HG02623 (cell line): ENCODE measurements around the gene CDC14A.
A peak's percentile ranks its signal among the peaks of the same experiment; 100 is the strongest.
"Not testable (repeated sequence)": the region's sequence is repeated elsewhere in the genome, so short reads cannot be mapped to it uniquely, and the experiment has no call there.

Experiments used
- ATAC-seq: cut with Tn5 transposase; IDR thresholded peaks from one replicate; pipeline ENCODE4 v1.9.1; 2021; ENCODE audit warnings: moderate library complexity; ENCODE audit not compliant: unreplicated experiment

CDC14A gene, protein sequence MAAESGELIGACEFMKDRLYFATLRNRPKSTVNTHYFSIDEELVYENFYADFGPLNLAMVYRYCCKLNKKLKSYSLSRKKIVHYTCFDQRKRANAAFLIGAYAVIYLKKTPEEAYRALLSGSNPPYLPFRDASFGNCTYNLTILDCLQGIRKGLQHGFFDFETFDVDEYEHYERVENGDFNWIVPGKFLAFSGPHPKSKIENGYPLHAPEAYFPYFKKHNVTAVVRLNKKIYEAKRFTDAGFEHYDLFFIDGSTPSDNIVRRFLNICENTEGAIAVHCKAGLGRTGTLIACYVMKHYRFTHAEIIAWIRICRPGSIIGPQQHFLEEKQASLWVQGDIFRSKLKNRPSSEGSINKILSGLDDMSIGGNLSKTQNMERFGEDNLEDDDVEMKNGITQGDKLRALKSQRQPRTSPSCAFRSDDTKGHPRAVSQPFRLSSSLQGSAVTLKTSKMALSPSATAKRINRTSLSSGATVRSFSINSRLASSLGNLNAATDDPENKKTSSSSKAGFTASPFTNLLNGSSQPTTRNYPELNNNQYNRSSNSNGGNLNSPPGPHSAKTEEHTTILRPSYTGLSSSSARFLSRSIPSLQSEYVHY

GRCh38 chr1:100352267-100353070, at the start of gene CDC14A:
CDC14A (plus strand) TSS chr1:100352506; CDS start chr1:100352955, 449 bp downstream.
- ATAC-seq = peak; percentile 55

DNA sequence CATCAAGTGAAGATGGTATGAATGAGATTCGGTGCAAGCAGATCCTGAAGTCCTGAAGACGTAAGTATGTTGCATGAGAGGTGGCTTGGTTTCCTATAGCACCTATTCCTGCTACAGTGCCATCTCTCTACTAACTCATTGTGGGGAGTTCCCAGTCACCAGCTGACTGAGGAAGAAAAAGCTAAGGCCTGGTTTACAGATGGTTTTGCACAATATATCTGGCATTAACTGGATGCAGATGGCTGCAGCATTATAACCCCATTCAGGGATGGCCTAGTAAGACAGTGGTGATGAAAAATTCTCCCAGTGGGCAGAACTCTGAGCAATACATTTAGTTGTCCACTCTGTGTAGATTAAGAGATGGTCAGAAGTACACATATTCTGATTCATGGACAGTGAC, 49.6 kb upstream of the CDC14A start:
- ATAC-seq = no peak

DNA sequence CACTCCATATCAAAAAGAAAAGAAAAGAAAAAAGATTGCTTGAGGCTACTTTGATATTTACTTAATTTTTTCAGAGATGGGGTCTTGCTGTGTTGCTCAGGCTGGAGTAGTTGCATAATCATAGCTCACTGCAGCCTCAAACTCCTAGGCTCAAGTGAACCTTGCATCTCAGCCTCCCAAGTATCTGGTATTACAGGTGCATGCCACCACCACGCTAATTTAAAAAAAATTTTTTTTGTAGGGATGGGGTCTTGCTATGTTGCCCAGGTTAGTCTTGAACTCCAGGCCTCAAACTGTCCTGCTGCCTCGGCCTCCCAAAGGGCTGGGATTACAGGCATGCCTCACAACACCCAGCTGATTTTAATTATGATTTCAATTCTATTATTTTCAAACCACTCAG, 48.1 kb upstream of the CDC14A start:
- ATAC-seq = no peak

DNA sequence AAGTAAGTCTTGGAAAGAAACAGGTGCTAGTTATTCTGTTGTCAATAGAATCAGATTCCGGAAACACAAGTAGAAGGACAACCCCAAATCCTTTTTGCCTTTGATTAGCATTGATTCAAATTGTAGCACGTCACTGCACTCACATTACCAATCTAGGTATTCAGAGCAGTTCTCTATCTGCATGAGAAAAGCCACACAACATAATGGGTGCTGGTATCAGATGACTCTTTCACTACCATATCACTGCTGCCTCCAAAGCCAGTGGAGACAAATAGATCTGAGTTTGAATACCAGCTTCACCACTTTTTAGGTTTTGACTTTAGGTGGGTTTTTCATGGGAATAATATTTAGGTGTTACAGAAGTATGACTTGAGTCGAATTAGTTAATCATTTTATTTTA, 47.4 kb upstream of the CDC14A start:
- no peak for ATAC-seq

DNA sequence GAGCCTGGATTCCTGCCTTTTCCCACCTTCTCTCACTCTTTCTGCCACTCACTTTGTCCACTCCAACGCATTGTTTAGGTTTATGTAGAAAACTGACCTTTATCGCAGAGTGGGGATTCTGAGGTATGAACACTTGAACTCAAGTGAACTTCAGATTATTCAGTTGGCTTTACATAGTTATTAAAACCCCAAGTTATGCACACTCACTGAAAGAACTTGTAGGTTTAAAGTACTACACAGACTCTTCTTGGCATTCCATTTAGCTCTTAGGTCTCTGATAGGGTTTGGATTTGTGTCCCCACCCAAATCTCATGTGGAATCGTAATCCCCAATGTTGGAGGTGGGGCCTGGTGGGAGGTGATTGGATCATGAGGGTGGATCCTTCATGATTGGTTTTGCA, 46.4 kb upstream of the CDC14A start:
- ATAC-seq = no peak

GRCh38 chr1:100306735-100307313, 45.5 kb upstream of the CDC14A start:
- no peak for ATAC-seq

- ATAC-seq = no peak
Measured at GRCh38 chr1:100308777-100309176, 43.5 kb upstream of the CDC14A start.

- no peak for ATAC-seq
Measured at GRCh38 chr1:100309863-100310262, 42.4 kb upstream of the CDC14A start.

DNA sequence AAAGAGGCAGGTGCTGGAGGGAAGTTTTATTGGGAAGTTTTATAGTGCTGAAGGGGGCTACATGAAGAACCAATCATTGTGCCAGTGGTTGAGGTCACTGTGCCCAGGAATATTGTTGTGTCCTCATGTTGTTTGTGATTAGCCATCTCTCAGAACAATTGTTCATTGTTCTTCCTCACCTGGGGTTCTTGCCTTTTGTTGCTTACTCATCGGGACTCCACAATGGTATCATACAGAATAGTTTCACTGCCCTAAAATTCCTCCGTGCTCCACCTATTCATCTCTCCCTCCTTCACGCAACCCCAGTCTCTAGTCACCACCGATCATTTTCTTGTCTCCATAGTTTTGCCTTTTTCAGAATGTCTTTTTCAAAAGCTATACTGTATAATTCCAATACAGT, 38.9 kb upstream of the CDC14A start:
- ATAC-seq = no peak

GRCh38 chr1:100316622-100317021, 35.7 kb upstream of the CDC14A start:
- ATAC-seq = no peak

- no peak for ATAC-seq
Measured at GRCh38 chr1:100320311-100321099, 31.8 kb upstream of the CDC14A start.

- ATAC-seq = no peak
Measured at GRCh38 chr1:100321100-100321493, 31.2 kb upstream of the CDC14A start.

GRCh38 chr1:100321506-100321905, 30.8 kb upstream of the CDC14A start:
- no peak for ATAC-seq

DNA sequence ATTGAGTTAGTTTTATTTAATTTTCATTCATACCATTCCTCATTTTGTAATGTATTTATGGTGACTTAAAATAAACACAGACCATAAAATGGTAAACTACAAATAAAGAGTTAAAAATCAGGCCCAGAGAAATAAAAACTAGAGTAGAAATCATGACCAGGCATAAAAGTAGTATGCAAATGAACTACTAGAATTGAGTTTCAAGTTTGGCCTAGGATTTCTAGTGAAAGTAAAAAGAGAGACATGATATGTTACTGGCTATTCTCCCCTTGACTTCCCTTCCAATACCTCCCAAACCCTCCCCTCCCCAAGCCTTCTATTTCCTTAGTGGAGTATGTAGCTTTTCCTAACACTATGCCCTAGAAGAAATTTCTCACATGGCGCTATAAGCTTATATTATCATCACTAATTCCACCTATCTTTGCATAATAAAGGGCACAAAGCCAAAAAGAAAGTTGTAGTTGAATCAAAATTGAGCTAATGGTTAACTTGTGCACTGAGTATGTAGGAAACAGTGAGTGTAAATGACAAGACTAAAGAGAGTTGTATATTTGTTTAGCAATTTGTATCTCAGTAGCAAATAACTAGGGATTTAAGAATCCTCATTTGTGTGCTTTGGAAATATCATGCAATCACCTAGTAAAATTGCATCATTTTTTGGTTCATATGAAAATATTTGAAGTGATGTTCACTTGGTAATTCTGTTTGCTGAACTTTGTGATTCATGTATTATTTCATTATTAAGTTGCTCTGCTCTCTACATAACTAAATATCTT, 29.7 kb upstream of the CDC14A start:
- no peak for ATAC-seq

- ATAC-seq = no peak
Measured at GRCh38 chr1:100323419-100324106, 28.7 kb upstream of the CDC14A start.

GRCh38 chr1:100325415-100326324, 26.6 kb upstream of the CDC14A start:
- no peak for ATAC-seq

DNA sequence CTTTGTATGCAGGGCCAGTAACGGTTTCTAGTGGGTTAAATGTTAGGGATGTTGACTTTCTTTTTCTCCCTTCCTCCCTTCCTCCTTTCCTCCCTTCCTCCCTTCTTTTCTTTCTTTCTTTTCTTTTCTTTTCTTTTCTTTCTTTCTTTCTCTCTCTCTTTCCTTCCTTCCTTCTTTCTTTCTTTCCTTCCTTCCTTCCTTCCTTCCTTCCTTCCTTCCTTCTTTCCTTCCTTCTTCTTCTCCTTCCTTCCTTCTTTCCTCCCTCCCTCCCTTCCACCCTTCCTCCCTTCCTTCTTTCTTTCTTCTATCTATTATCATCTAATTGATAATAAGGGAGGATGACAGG, 26.0 kb upstream of the CDC14A start:
- ATAC-seq = not testable (repeated sequence)

DNA sequence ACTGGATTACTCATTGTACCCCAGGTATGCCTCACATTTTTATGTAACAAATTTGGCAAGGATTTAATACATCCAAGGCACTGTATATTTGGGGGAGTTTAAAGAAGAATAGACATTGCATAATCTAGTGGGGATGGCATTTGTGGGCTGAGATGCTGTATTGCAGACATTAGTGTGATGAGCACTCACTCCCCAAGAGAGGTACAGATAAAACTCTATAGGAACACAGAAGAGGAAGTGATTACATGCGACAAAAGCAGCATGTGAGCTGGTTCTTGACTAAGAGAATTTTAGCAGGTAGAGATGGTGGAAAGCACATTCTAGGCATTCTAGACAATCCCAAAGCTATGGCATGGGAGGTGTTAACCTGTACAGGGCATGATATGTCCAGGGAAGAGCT, 24.2 kb upstream of the CDC14A start:
- no peak for ATAC-seq
